ENCODE measurements around the gene BLTP3A.

DNA sequence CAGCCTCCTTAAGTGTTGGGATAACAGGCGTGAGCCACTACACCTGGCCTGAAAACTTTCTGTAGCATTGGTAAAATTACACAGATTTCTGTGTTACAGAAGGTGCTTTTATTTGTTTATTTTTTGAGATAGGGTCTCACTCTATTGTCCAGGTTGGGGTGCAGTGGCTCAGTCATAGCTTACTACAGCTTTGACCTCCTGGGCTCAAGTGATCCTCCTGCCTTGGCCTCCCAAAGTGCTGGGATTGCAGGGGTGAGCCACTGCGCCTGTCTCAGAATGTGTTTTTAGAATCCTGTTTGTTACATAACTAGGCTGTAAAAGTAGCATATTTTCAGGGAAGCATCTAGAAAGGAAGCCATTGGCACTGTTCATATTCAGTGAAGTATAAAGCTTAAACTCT is 16.9 kb upstream of the BLTP3A start:
- TF ChIP-seq, protein P1, sequence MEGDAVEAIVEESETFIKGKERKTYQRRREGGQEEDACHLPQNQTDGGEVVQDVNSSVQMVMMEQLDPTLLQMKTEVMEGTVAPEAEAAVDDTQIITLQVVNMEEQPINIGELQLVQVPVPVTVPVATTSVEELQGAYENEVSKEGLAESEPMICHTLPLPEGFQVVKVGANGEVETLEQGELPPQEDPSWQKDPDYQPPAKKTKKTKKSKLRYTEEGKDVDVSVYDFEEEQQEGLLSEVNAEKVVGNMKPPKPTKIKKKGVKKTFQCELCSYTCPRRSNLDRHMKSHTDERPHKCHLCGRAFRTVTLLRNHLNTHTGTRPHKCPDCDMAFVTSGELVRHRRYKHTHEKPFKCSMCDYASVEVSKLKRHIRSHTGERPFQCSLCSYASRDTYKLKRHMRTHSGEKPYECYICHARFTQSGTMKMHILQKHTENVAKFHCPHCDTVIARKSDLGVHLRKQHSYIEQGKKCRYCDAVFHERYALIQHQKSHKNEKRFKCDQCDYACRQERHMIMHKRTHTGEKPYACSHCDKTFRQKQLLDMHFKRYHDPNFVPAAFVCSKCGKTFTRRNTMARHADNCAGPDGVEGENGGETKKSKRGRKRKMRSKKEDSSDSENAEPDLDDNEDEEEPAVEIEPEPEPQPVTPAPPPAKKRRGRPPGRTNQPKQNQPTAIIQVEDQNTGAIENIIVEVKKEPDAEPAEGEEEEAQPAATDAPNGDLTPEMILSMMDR (IDR thresholded peaks at IDR 0.05) = no peak
- no peak for TF ChIP-seq POLR2A (IDR thresholded peaks at IDR 0.05)

Data from body of pancreas (tissue), 4 donors.